ENCODE results near the gene PEG3. TPM values are rescaled to one million over a fixed set of nuclear protein-coding genes. Genes with fewer than 3 reads are reported as not detected.

Gene PEG3
- total RNA-seq, 2 donors from 2014 or later, result 0.05 to 0.12 TPM

- Mint-ChIP-seq H3K4me3 (no peak overlapping the region), H3K9me3 (peaks cover 19 to 24% of the 10 kb centered on the region in 2 donors)
Measured at GRCh38 chr19:56837004-56837403, 3.5 kb downstream of the PEG3 start.

GRCh38 chr19:56836059-56836458, 4.5 kb downstream of the PEG3 start:
- Mint-ChIP-seq H3K4me3 (no peak overlapping the region), H3K27ac (no peak overlapping the region), H3K9me3 (peaks cover 19 to 24% of the 10 kb centered on the region in 2 donors), H3K36me3 (ENCODE audit: insufficient read depth in 2 of 2) (peaks cover 19 to 29% of the 10 kb centered on the region in 2 donors), H3K27me3 (ENCODE audit: low read depth) (no peaks in the 10 kb centered on the region), H3K4me1 (ENCODE audit: low read depth) (peaks cover 6% of the 10 kb centered on the region)
- DNase-seq (no peak), ATAC-seq (replicated peaks in 1 of 2) (no peak)

More at GRCh38 chr19:56837004-56837403, 3.5 kb downstream of the PEG3 start:
- Mint-ChIP-seq H3K27me3 (ENCODE audit: low read depth) (no peaks in the 10 kb centered on the region), H3K4me1 (ENCODE audit: low read depth) (peaks cover 6% of the 10 kb centered on the region), H3K36me3 (ENCODE audit: insufficient read depth in 2 of 2) (peaks cover 19 to 35% of the 10 kb centered on the region in 2 donors), H3K27ac (no peak overlapping the region)
- ATAC-seq (replicated peaks in 1 of 2), result no peak
- no peak for DNase-seq

- peaks cover 6% of the 10 kb centered on the region for H3K4me1 Mint-ChIP-seq (ENCODE audit: low read depth)
- ATAC-seq (replicated peaks in 1 of 2) (no peak), DNase-seq (no peak)
- peaks cover 17 to 24% of the 10 kb centered on the region in 2 donors for H3K9me3 Mint-ChIP-seq
- no peak overlapping the region for H3K4me3 Mint-ChIP-seq
- H3K36me3 Mint-ChIP-seq (ENCODE audit: insufficient read depth in 2 of 2), result peaks cover 19 to 27% of the 10 kb centered on the region in 2 donors
- no peaks in the 10 kb centered on the region for H3K27me3 Mint-ChIP-seq (ENCODE audit: low read depth)
- H3K27ac Mint-ChIP-seq, result no peak overlapping the region
Measured at GRCh38 chr19:56835401-56835800, 5.1 kb downstream of the PEG3 start.

- no peak for ATAC-seq (replicated peaks in 1 of 2)
- Mint-ChIP-seq H3K9me3 (peaks cover 17 to 24% of the 10 kb centered on the region in 2 donors), H3K27me3 (ENCODE audit: low read depth) (no peaks in the 10 kb centered on the region), H3K36me3 (ENCODE audit: insufficient read depth in 2 of 2) (peaks cover 19 to 27% of the 10 kb centered on the region in 2 donors), H3K27ac (no peak overlapping the region), H3K4me1 (ENCODE audit: low read depth) (peaks cover 6% of the 10 kb centered on the region), H3K4me3 (no peak overlapping the region)
- no peak for DNase-seq
Measured at GRCh38 chr19:56834564-56835375, 5.8 kb downstream of the PEG3 start.

- ATAC-seq (replicated peaks in 1 of 2), result no peak
- peaks cover under 1% of the 10 kb centered on the region for H3K4me1 Mint-ChIP-seq (ENCODE audit: low read depth)
- peaks cover 21 to 23% of the 10 kb centered on the region in 2 donors for H3K9me3 Mint-ChIP-seq
Measured at GRCh38 chr19:56832352-56832928, 8.1 kb downstream of the PEG3 start.

GRCh38 chr19:56831255-56831654, 9.3 kb downstream of the PEG3 start:
- H3K4me1 Mint-ChIP-seq (ENCODE audit: low read depth), result no peaks in the 10 kb centered on the region
- no peaks in the 10 kb centered on the region for H3K27me3 Mint-ChIP-seq (ENCODE audit: low read depth)
- peaks cover 21 to 23% of the 10 kb centered on the region in 2 donors for H3K9me3 Mint-ChIP-seq
- no peak overlapping the region for H3K4me3 Mint-ChIP-seq
- peaks cover 8 to 10% of the 10 kb centered on the region in 2 donors for H3K36me3 Mint-ChIP-seq (ENCODE audit: insufficient read depth in 2 of 2)
- no peak for DNase-seq
- no peak overlapping the region for H3K27ac Mint-ChIP-seq
- ATAC-seq (replicated peaks in 1 of 2), result no peak

More at GRCh38 chr19:56832352-56832928, 8.1 kb downstream of the PEG3 start:
- Mint-ChIP-seq H3K4me3 (no peak overlapping the region), H3K27ac (no peak overlapping the region), H3K36me3 (ENCODE audit: insufficient read depth in 2 of 2) (peaks cover 10 to 12% of the 10 kb centered on the region in 2 donors), H3K27me3 (ENCODE audit: low read depth) (no peaks in the 10 kb centered on the region)
- DNase-seq, result no peak

GRCh38 chr19:56829596-56829995, 10.9 kb downstream of the PEG3 start:
- Mint-ChIP-seq H3K36me3 (ENCODE audit: insufficient read depth in 2 of 2) (peaks cover 1 to 4% of the 10 kb centered on the region in 2 donors), H3K9me3 (peaks cover 13 to 16% of the 10 kb centered on the region in 2 donors), H3K4me3 (no peak overlapping the region), H3K4me1 (ENCODE audit: low read depth) (no peaks in the 10 kb centered on the region), H3K27me3 (ENCODE audit: low read depth) (no peaks in the 10 kb centered on the region), H3K27ac (no peak overlapping the region)
- DNase-seq (no peak), ATAC-seq (replicated peaks in 1 of 2) (no peak)

- Mint-ChIP-seq H3K4me3 (no peak overlapping the region), H3K27ac (no peak overlapping the region)
Measured at GRCh38 chr19:56827708-56828107, 12.8 kb downstream of the PEG3 start.

GRCh38 chr19:56823956-56824355, 16.6 kb downstream of the PEG3 start:
- DNase-seq, result no peak
- Mint-ChIP-seq H3K9me3 (peaks cover 18 to 19% of the 10 kb centered on the region in 2 donors), H3K27ac (no peak overlapping the region), H3K27me3 (ENCODE audit: low read depth) (no peaks in the 10 kb centered on the region), H3K36me3 (ENCODE audit: insufficient read depth in 2 of 2) (peaks cover 5 to 9% of the 10 kb centered on the region in 2 donors), H3K4me3 (no peak overlapping the region), H3K4me1 (ENCODE audit: low read depth) (no peaks in the 10 kb centered on the region)
- no peak for ATAC-seq (replicated peaks in 1 of 2)

More at GRCh38 chr19:56827708-56828107, 12.8 kb downstream of the PEG3 start:
- Mint-ChIP-seq H3K36me3 (ENCODE audit: insufficient read depth in 2 of 2) (peaks cover 4 to 5% of the 10 kb centered on the region in 2 donors), H3K4me1 (ENCODE audit: low read depth) (no peaks in the 10 kb centered on the region), H3K9me3 (peaks cover 13 to 14% of the 10 kb centered on the region in 2 donors), H3K27me3 (ENCODE audit: low read depth) (no peaks in the 10 kb centered on the region)
- ATAC-seq (replicated peaks in 1 of 2) (no peak), DNase-seq (no peak)

GRCh38 chr19:56823417-56823816, 17.1 kb downstream of the PEG3 start:
- Mint-ChIP-seq H3K4me1 (ENCODE audit: low read depth) (no peaks in the 10 kb centered on the region), H3K27me3 (ENCODE audit: low read depth) (no peaks in the 10 kb centered on the region), H3K4me3 (no peak overlapping the region), H3K36me3 (ENCODE audit: insufficient read depth in 2 of 2) (peaks cover 7 to 12% of the 10 kb centered on the region in 2 donors), H3K9me3 (peaks cover 21 to 23% of the 10 kb centered on the region in 2 donors), H3K27ac (no peak overlapping the region)
- ATAC-seq (replicated peaks in 1 of 2) (no peak), DNase-seq (no peak)

- no peak overlapping the region for H3K4me3 Mint-ChIP-seq
- no peak overlapping the region for H3K27ac Mint-ChIP-seq
- DNase-seq (no peak), ATAC-seq (replicated peaks in 1 of 2) (no peak)
- peaks cover 21 to 25% of the 10 kb centered on the region in 2 donors for H3K9me3 Mint-ChIP-seq
- no peaks in the 10 kb centered on the region for H3K27me3 Mint-ChIP-seq (ENCODE audit: low read depth)
- H3K4me1 Mint-ChIP-seq (ENCODE audit: low read depth), result no peaks in the 10 kb centered on the region
- peaks cover 8 to 18% of the 10 kb centered on the region in 2 donors for H3K36me3 Mint-ChIP-seq (ENCODE audit: insufficient read depth in 2 of 2)
Measured at GRCh38 chr19:56822755-56823154, 17.8 kb downstream of the PEG3 start.

GRCh38 chr19:56821675-56822074, 18.9 kb downstream of the PEG3 start:
- H3K27me3 Mint-ChIP-seq (ENCODE audit: low read depth), result no peaks in the 10 kb centered on the region

GRCh38 chr19:56821209-56821608, 19.3 kb downstream of the PEG3 start:
- H3K4me3 Mint-ChIP-seq, result no peak overlapping the region
- H3K27ac Mint-ChIP-seq, result no peak overlapping the region
- peaks cover 13 to 22% of the 10 kb centered on the region in 2 donors for H3K36me3 Mint-ChIP-seq (ENCODE audit: insufficient read depth in 2 of 2)
- H3K9me3 Mint-ChIP-seq, result peaks cover 31 to 32% of the 10 kb centered on the region in 2 donors
- DNase-seq (no peak), ATAC-seq (replicated peaks in 1 of 2) (no peak)
- no peaks in the 10 kb centered on the region for H3K27me3 Mint-ChIP-seq (ENCODE audit: low read depth)
- no peaks in the 10 kb centered on the region for H3K4me1 Mint-ChIP-seq (ENCODE audit: low read depth)

More at GRCh38 chr19:56821675-56822074, 18.9 kb downstream of the PEG3 start:
- Mint-ChIP-seq H3K4me1 (ENCODE audit: low read depth) (no peaks in the 10 kb centered on the region), H3K4me3 (no peak overlapping the region), H3K9me3 (peaks cover 28 to 33% of the 10 kb centered on the region in 2 donors), H3K27ac (no peak overlapping the region), H3K36me3 (ENCODE audit: insufficient read depth in 2 of 2) (peaks cover 11 to 22% of the 10 kb centered on the region in 2 donors)
- DNase-seq (no peak), ATAC-seq (replicated peaks in 1 of 2) (no peak)

All from activated T-cell treated with anti-CD3 and anti-CD28 coated beads, Interleukin-2, amount 50 U/mL, for 72 hours (primary cell).